ENCODE results near the gene COX10.
"Not testable (repeated sequence)": the region's sequence is repeated elsewhere in the genome, so short reads cannot be mapped to it uniquely, and the experiment has no call there.

Gene COX10

DNA sequence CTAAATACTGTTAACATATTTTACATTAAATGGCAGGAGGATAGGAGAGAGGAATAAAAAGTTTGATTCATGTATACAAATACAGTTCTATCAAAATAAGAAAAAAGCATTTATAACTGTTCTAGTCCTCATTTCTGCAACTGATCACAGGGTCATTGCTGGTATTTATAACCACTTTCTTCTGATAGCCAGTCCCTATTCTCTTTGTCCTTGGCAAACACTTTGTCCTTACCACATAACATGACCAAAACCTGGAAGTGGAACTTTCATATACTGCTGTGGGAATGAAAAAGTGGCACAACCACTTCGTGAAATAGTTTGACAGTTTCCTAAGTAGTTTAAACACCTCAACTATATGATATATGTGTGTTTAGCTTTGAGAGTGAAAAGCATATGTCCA, 84.1 kb downstream of the COX10 start:
- no peak overlapping the region for H3K4me3 ChIP-seq (ENCODE audit: low read depth, low read length)
- TF ChIP-seq CTCF (IDR thresholded peaks at IDR 0.05; ENCODE audit: low read depth, low read length, missing control alignments), result no peak
- DNase-seq, result no peak
- no peaks in the 10 kb centered on the region for H3K27me3 ChIP-seq (replicated peaks)
- H3K27ac ChIP-seq, result no peak overlapping the region
- in situ Hi-C loops (cut with HindIII; ENCODE audit: low pct_ligation_motif_present, low sequenced_read_pairs), result no loop called here
- H3K36me3 ChIP-seq (replicated peaks), result no peaks in the 10 kb centered on the region

DNA sequence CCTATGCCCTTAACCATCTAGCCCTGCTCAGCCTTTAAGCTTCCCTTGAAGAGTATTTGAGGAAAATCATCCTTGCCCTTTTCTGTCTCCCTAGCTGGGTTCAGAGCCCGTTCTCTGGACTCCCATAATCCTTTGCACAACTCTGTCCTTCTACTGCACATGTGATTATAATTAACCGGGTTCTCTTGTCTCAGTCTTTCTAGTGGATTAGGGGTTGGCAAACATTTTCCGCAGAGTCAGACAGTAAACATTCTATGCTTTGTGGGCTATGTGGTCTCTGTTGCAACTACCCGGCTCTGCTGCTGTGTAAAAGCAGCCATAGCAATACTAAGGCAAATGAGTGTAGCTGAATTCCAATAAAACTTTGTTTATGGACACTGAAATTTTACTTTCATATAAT, 87.4 kb downstream of the COX10 start:
- no peak for TF ChIP-seq CTCF (IDR thresholded peaks at IDR 0.05; ENCODE audit: low read depth, low read length, missing control alignments)
- no peak for DNase-seq
- no peak overlapping the region for H3K4me3 ChIP-seq (ENCODE audit: low read depth, low read length)
- in situ Hi-C loops (cut with HindIII; ENCODE audit: low pct_ligation_motif_present, low sequenced_read_pairs), result no loop called here
- H3K27ac ChIP-seq, result no peak overlapping the region
- H3K27me3 ChIP-seq (replicated peaks), result no peaks in the 10 kb centered on the region
- no peaks in the 10 kb centered on the region for H3K36me3 ChIP-seq (replicated peaks)

- DNase-seq, result no peak
- no peak overlapping the region for H3K4me3 ChIP-seq (ENCODE audit: low read depth, low read length)
- H3K27ac ChIP-seq, result no peak overlapping the region
- TF ChIP-seq CTCF (IDR thresholded peaks at IDR 0.05; ENCODE audit: low read depth, low read length, missing control alignments), result no peak
- H3K27me3 ChIP-seq (replicated peaks), result no peaks in the 10 kb centered on the region
- H3K36me3 ChIP-seq (replicated peaks), result no peaks in the 10 kb centered on the region
- in situ Hi-C loops (cut with HindIII; ENCODE audit: low pct_ligation_motif_present, low sequenced_read_pairs), result no loop called here
These were observed 88.5 kb downstream of the COX10 start for GRCh38 chr17:14157822-14158221.

DNA sequence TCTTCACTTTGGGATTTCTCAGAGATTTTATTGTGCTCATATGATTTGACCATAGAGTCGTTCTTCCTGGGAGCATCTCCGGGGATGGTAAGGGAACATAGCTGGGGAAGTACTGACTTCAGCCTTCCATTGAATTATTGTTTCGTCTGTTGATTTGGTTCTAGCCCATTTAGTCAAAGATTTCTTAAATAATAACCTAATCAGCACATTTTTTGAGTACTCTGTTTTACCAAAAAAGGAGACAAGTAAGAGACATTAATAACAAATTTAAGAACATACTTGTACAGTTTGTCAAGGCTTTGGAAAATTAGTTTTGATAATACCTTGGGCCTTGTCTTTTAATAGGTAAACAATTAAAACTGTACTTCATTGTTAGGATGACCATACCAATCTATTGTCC, 89.4 kb downstream of the COX10 start:
- H3K27ac ChIP-seq, result no peak overlapping the region

GRCh38 chr17:14161419-14161818, 92.1 kb downstream of the COX10 start:
- Histone ChIP-seq H3K4me3 (ENCODE audit: low read depth, low read length) (no peak overlapping the region), H3K36me3 (replicated peaks) (no peaks in the 10 kb centered on the region), H3K27me3 (replicated peaks) (no peaks in the 10 kb centered on the region), H3K27ac (no peak overlapping the region)
- no peak for DNase-seq
- in situ Hi-C loops (cut with HindIII; ENCODE audit: low pct_ligation_motif_present, low sequenced_read_pairs), result no loop called here
- no peak for TF ChIP-seq CTCF (IDR thresholded peaks at IDR 0.05; ENCODE audit: low read depth, low read length, missing control alignments)

More for the DNA sequence above, 89.4 kb downstream of the COX10 start:
- no peaks in the 10 kb centered on the region for H3K36me3 ChIP-seq (replicated peaks)
- TF ChIP-seq CTCF (IDR thresholded peaks at IDR 0.05; ENCODE audit: low read depth, low read length, missing control alignments), result no peak
- no peak overlapping the region for H3K4me3 ChIP-seq (ENCODE audit: low read depth, low read length)
- no peaks in the 10 kb centered on the region for H3K27me3 ChIP-seq (replicated peaks)
- in situ Hi-C loops (cut with HindIII; ENCODE audit: low pct_ligation_motif_present, low sequenced_read_pairs), result no loop called here
- DNase-seq, result no peak

DNA sequence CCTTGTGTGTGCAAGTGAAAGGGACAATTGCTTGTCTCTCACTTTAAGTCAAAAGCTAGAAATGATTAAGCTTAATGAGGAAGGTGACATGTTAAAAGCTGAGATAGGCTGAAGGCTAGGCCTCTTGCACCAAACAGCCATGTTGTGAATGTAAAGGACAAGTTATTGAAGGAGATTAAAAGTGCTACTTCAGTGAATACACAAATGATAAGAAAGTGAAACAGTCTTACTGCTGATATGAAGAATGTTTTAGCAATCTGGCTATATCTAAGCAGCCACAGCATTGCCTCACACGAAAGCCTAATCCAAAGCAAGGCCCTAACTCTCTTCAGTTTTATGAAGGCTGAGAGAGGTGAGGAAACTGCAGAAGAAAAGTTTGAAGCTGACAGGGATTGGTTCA, 96.3 kb downstream of the COX10 start:
- Histone ChIP-seq H3K36me3 (replicated peaks) (no peaks in the 10 kb centered on the region), H3K27ac (no peak overlapping the region), H3K27me3 (replicated peaks) (no peaks in the 10 kb centered on the region), H3K4me3 (ENCODE audit: low read depth, low read length) (no peak overlapping the region)
- TF ChIP-seq CTCF (IDR thresholded peaks at IDR 0.05; ENCODE audit: low read depth, low read length, missing control alignments), result no peak
- DNase-seq, result no peak
- in situ Hi-C loops (cut with HindIII; ENCODE audit: low pct_ligation_motif_present, low sequenced_read_pairs), result no loop called here

DNA sequence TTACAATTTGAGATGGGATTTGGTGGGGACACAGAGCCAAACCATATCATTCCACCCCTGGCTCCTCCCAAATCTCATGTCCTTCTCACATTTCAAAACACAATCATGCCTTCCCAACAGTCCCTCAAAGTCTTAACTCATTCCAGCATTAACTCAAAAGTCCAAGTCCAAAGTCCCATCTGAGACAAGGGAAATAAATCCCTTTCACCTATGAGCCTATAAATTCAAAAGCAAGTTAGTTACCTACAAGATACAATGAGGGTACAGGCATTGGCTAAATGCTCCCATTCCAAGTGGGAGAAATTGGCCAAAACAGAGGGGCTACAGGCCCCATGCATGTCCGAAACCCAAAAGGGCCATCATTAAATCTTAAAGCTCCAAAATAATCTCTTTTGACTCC, 98.5 kb downstream of the COX10 start:
- DNase-seq; H3K36me3 ChIP-seq (replicated peaks); in situ Hi-C loops (cut with HindIII; ENCODE audit: low pct_ligation_motif_present, low sequenced_read_pairs); H3K27ac ChIP-seq; H3K27me3 ChIP-seq (replicated peaks); H3K4me3 ChIP-seq (ENCODE audit: low read depth, low read length): not testable (repeated sequence)
